NCI-H1105 treated with DMSO at 0.1 percent for 48 hours (cell line): Measurements from ENCODE around the gene IFI27L2.
"Not testable (repeated sequence)": the region's sequence is repeated elsewhere in the genome, so short reads cannot be mapped to it uniquely, and the experiment has no call there.

Experiments used
- DNase-seq: peaks from one replicate; lab custom pipeline; 2025; lab: John Stamatoyannopoulos, UW

The IFI27L2 gene

DNA sequence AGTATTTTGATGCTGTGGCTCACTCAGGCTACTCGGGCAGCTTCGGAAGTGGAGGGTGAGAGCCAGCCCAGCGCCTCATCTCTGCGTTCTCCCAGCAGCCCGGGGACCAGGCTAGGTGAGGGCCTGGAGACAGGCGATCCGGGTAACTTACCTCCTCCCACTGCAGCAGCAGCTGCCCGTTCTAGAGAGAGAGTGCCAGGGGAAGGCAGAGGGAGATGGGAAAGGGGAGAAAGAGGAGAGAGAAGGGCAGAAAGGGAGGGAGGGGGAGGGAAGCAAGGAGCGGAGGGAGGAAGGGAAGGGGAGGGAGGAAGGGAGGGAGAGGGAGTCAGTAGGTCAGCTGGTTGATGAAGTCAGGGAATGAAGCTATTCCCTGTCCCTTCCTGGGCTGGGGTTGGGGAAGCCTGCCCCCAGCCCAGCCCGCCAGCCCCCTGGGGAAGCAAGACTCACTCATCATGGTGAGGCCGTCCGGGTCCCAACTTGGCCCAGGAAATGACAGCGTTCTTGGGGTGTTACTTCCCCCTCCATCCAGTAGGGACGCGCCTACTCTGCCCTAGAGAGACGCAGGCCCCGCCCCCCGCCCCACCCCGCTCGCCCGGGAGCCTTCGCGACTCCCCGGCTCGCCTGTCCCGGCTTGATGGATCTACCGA lies at the start of gene IFI27L2:
TSS of gene IFI27L2 (minus strand) at position 494 of the 647 bp plus-strand sequence. CDS start at position 454, 40 bp downstream.
- peak; percentile 89 for DNase-seq

DNA sequence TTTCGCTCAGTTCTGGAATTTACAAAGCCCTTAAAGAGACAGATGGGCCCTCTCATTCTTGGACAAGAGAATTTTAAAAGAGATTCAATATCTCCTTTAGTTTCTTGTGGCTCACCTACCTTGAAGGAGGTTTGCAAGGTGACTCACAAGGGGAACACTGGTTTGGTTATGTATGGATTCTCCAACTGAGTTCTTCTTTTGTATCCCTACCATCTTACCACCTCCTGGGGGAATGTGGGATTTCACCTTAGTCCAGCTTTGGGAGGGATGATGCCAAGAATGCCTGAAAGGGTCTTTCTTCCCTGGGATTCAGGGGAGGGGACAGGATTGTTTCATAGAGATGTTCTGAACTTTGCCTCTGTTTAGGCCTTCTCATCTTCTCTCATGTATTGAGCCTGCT lies 48.4 kb upstream of the IFI27L2 start:
- no peak for DNase-seq

DNA sequence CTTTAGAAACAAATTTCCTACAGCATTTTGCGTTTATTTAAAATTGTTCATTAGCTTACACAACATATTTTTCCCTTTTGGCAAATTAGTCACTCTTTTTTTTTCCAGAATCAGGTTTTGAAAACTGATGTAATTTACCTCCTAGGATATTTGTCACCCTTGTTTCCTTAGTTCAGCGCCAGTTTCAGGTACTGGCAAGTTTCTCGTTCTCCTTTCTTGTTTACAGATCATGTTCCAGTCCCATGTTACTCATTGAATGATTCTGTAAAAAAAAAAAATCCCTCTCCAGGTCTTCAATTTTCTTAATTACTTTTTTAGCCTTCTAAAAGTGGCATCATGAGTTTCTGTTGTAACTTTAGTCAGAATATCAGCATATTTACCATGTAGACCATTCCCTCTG lies 47.4 kb upstream of the IFI27L2 start:
- no peak for DNase-seq

- no peak for DNase-seq
Observed at GRCh38 chr14:94175747-94176146, 46.3 kb upstream of the IFI27L2 start.

- DNase-seq, result peak; percentile 41
Observed at GRCh38 chr14:94175011-94175745, 45.8 kb upstream of the IFI27L2 start.

DNA sequence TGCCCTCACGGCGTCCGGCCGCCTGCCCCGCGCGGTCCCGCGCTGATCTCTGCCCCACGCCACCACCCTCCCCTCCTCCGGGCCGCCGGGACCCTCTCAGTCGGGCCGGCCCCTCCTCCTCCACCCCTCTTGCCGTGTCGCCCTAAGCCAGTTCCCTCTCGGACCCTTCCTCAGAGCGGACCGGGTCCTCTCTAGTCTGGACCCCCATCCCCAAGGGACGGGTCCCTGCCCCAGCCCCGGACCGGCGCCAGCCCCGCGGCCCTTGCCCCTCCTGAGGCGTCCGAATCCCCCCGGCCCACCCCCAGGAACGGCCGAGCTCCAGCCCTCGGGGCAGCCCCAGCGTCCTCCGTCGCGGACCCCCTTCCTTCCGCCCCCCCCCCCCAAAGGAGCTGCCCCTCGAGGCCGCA lies 45.2 kb upstream of the IFI27L2 start:
- no peak for DNase-seq

GRCh38 chr14:94173885-94174603 lies 44.6 kb upstream of the IFI27L2 start, which contains the start of gene PPP4R4:
TSS of gene PPP4R4 (plus strand) at chr14:94174322. CDS start at chr14:94174466, 144 bp downstream.
- peak; percentile 90 for DNase-seq

GRCh38 chr14:94173471-94173884 lies 44.1 kb upstream of the IFI27L2 start:
- DNase-seq, result no peak

DNA sequence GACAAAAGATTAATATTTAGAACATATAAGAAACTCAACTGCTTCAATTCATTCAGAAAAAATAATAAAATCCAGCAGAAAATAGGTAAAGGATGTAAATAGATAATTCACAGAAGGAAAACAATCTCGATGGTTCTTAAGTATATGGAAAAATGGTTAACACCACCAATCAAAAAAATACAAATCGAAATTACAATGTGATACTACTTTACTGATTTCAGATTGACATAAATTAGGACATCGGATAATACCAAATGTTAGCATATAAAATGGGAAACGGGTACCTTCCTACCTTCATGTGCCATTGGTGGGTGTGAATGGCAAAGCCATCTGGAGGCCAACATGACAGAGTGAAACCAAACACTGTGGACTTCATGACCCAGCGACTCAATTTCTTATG lies 43.1 kb upstream of the IFI27L2 start:
- DNase-seq, result no peak

DNA sequence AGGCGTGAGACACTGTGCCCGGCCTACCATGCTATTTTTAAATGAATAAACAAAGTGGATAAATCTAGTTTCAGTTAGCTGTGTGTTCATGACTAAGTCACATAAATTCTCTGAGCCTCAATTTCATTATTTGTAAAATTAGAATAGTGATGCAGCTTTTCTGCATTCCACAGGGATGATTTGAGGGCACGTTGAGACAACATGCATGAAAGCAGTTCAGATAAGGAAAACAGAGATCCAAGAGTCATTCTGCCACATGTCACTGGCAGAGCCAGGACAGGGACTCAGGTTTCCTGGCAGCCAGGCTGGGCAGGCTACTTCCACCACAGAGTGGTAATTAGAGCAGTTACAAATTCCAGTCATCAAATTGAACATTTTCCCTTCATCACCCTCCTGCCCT lies 41.8 kb upstream of the IFI27L2 start:
- no peak for DNase-seq

DNA sequence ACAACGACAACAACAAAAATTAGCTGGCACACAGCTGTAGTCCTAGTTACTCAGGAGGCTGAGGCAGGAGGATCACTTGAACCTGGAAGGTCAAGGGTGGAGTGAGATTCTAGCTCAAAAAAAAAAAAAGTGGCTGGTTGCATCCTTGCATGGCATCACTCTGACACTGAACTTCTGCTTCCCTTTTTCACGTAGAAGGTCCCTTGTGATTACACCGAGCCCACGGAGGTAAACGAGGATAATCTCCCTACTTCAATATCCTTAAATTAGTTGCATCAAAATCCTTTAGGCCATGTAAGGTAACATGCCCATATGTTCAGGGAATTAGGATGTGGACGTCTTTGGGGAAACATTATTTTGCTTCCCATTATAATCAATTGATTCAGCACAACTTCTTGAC lies 40.7 kb upstream of the IFI27L2 start:
- DNase-seq, result no peak

- no peak for DNase-seq
Observed at GRCh38 chr14:94165744-94166143, 36.3 kb upstream of the IFI27L2 start.

GRCh38 chr14:94164685-94165431 lies 35.5 kb upstream of the IFI27L2 start:
- no peak for DNase-seq

DNA sequence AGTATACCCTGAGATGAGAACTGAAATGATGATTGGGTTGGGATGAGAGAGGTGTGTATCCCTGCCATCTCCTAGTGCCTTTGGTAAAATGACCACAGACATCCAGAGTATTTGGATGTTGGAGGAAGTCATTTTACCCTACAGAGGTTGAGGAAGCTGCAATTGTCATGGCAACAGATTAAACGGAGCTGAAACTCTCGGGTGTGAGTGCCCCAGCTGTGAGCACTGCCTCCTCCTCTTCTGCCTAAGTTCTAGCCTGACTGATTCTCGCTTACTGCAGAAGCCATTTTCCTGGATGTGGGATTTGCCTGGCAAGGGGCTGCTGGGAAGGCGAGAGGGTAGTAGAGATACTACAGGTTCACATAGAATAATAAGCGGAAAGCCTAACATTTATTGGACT lies 34.4 kb upstream of the IFI27L2 start:
- DNase-seq, result no peak

- no peak for DNase-seq
Observed at GRCh38 chr14:94162466-94162865, 33.1 kb upstream of the IFI27L2 start.

DNA sequence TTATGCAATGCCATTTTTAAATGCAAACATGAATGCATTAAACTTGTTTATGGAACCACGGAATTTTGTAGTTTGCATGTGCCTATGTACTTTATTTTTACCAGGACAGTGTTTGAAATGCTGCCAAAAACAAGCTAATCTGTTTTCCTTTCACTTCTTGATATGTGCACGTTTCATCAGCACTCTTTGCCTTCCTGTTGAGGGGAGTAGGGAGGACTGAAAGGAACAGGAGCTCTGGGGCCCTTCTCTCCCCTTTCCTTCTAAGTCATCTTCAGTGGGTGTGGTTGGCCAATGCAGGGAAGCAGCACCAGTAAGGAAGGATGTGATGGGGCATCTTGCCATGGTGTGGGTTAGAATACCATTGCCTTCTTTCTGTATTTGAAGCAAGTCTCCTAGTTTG lies 32.6 kb upstream of the IFI27L2 start:
- peak; percentile 5 for DNase-seq

DNA sequence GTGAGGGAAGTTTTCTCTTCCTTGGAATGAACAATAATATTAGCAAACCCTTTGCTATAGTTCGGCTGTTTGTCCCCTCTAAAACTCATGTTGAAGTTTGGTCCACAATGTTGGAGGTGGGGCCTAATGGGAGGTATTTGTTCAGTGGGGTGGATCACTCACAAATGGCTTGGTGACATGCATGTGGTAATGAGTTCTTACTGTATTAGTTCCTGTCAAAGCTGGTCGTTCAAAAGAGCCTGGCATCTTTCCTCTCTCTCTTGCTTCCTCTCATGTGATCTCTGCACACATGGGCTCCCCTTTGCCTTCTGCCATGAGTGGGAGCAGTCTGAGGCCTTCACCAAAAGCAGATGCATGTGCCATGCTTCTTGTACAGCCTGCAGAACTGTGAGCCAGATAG lies 31.7 kb upstream of the IFI27L2 start:
- DNase-seq, result no peak

- no peak for DNase-seq
Observed at GRCh38 chr14:94158239-94158883, 29.0 kb upstream of the IFI27L2 start.

- DNase-seq, result peak; percentile 6
Observed at GRCh38 chr14:94157197-94157596, 27.8 kb upstream of the IFI27L2 start.

DNA sequence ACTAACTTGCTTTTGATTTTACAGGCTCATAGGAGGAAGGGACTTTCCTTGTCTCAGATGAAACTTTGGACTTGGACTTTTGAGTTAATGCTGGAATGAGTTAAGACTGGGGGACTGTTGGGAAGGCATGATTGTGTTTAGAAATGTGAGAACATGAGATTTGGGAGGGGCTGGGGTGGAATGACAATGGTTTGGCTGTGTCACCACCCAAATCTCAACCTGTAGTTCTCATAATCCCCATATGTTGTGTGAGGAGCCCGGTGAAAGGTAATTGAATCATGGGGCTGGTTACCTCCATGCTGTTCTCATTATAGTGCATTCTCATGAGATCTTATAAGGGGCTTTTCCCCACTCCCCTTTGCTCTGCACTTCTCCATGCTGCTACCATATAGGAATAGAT lies 26.7 kb upstream of the IFI27L2 start:
- not testable (repeated sequence) for DNase-seq

DNA sequence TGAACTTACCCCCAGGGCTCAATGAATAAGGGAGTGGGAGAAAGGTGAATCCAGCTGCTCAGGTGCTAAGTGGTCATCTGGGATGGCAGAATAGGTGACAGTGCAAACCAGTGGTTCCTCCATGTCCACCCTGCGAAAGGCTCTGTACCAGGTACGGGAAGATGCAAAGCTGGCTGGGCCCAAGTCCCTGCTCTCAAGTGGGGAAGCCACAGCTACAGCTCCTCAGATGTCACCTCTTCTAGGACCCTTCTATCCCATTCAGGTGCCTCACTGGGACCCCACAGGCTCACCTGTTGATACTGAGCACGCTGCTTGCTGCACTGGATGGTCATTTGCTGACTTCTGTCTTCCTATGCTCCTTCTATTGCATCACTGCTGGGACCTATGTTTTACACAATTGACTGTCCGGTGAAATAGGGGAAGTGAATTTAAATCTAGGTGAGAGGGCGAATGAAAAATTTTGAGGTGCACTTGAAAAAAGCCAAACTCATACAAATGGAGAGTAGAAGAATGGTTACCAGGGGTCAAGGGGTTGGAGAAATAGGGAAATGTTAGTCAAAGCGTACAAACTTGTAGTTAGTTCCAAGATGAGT lies 24.4 kb upstream of the IFI27L2 start:
- no peak for DNase-seq
